Endothelial cell of umbilical vein (primary cell): ENCODE results near the gene PCDH9. TPM values are rescaled to one million over a fixed set of nuclear protein-coding genes. Genes with fewer than 3 reads are reported as not detected.

Experiments
- BruUV-seq: library from RNA; stranded (reverse); fragments of 400-500 nt; replicated peaks from 2 replicates; lab custom pipeline; 2021; lab: Mats Ljungman, UMichigan
- CTCF ChIA-PET: fragments of 300-600, 350-600 bp; sonication (Branson Sonifier 250); formaldehyde crosslinking; loops from one replicate; lab custom pipeline; 2021; ENCODE audit warnings: antibody characterized with exemption, inconsistent platforms; lab: Charles Lee
- POLR2A ChIA-PET: fragments of 300-600, 350-600 bp; sonication (Branson Sonifier 250); formaldehyde crosslinking; loops from one replicate; lab custom pipeline; 2021; ENCODE audit warnings: antibody characterized with exemption, inconsistent platforms; lab: Charles Lee
- DNase-seq: peaks from one replicate; pipeline ENCODE4 v3.0.0-alpha.2; 2011; ENCODE audit warnings: low read depth, low spot score
- FAIRE-seq: peaks from 2 replicates; lab custom pipeline; 2011; peaks lifted over from hg19 to GRCh38; lab: Jason Lieb, UNC
- H2AFZ ChIP-seq: 2 replicates; pipeline ENCODE4 v1.6.0; 2012; ENCODE audit warnings: low read depth, low read length, control low read depth, inconsistent platforms
- H3K27ac ChIP-seq: 2 replicates; pipeline ENCODE4 v1.5.1; 2011; ENCODE audit warnings: low read depth, mild to moderate bottlenecking, control low read depth, low read length, moderate library complexity; ENCODE audit not compliant: insufficient read depth
- H3K27me3 ChIP-seq, 2 experiments: 2 replicates each; pipeline versions ENCODE4 v1.6.0 to v1.6.1; 2011; ENCODE audit warnings: low read length in 2 of 2, mixed read lengths in 1 of 2; ENCODE audit not compliant: control insufficient read depth in 2 of 2, insufficient read depth in 2 of 2
- H3K36me3 ChIP-seq, 2 experiments: 2 replicates in 1 of 2; 3 replicates in 1 of 2; pipeline ENCODE4 v1.5.1; 2011; ENCODE audit warnings: low read length in 2 of 2, mild to moderate bottlenecking in 1 of 2, moderate library complexity in 1 of 2; ENCODE audit not compliant: control insufficient read depth in 2 of 2, insufficient read depth in 2 of 2; ENCODE audit errors: extremely low read depth in 1 of 2
- H3K4me1 ChIP-seq: 3 replicates; pipeline ENCODE4 v1.5.1; 2011; ENCODE audit warnings: mild to moderate bottlenecking, low read length; ENCODE audit not compliant: control insufficient read depth, insufficient read depth; ENCODE audit errors: extremely low read depth
- H3K4me2 ChIP-seq: 2 replicates; pipeline ENCODE4 v1.6.1; 2011; ENCODE audit warnings: low read length, control low read depth, mixed read lengths; ENCODE audit not compliant: insufficient read depth
- H3K4me3 ChIP-seq, 3 experiments: fragments of 200-600 bp in 1 of 3; sonication (generic), shearing (Covaris generic) in 1 of 3; replicated peaks in 1 of 3; 2 replicates each; pipeline ENCODE4 v1.5.1; 2011 to 2016; ENCODE audit warnings: control low read depth in 3 of 3, low read length in 3 of 3, mild to moderate bottlenecking in 2 of 3, inconsistent platforms in 1 of 3, low read depth in 1 of 3, moderate library complexity in 1 of 3; ENCODE audit not compliant: insufficient read depth in 1 of 3
- H3K79me2 ChIP-seq: 2 replicates; pipeline ENCODE4 v1.6.0; 2012; ENCODE audit warnings: low read length, inconsistent platforms; ENCODE audit not compliant: control insufficient read depth, insufficient read depth
- H3K9ac ChIP-seq: replicated peaks from 2 replicates; pipeline ENCODE3; 2011; ENCODE audit warnings: low read length, control low read depth; ENCODE audit not compliant: insufficient read depth; ENCODE audit errors: extremely low read depth
- H3K9me1 ChIP-seq: replicated peaks from 3 replicates; pipeline ENCODE4 v1.6.0; 2011; ENCODE audit warnings: mild to moderate bottlenecking, low read length; ENCODE audit not compliant: control insufficient read depth, insufficient read depth; ENCODE audit errors: extremely low read depth
- H3K9me3 ChIP-seq: replicated peaks from 2 replicates; pipeline ENCODE4 v1.5.1; 2012; ENCODE audit warnings: low read length, inconsistent platforms; ENCODE audit not compliant: control insufficient read depth, insufficient read depth
- H4K20me1 ChIP-seq: replicated peaks from 2 replicates; pipeline ENCODE3; 2011; ENCODE audit warnings: mild to moderate bottlenecking, low read length; ENCODE audit not compliant: control insufficient read depth, insufficient read depth; ENCODE audit errors: extremely low read depth
- CTCF ChIP-seq, 2 donors: IDR thresholded peaks; 1 replicate in 1 of 2; 2 replicates in 1 of 2; pipeline ENCODE4 v1.5.1; 2011; ENCODE audit warnings: low read length in 2 of 2, mild to moderate bottlenecking in 2 of 2, moderate library complexity in 2 of 2, control low read depth in 1 of 2, inconsistent platforms in 1 of 2, low read depth in 1 of 2; ENCODE audit not compliant: insufficient read depth in 1 of 2; ENCODE audit errors: extremely low read depth in 1 of 2
- EZH2 ChIP-seq: IDR thresholded peaks from 2 replicates; pipeline ENCODE4 v1.6.1; 2012; ENCODE audit warnings: borderline replicate concordance, low read depth, mild to moderate bottlenecking, moderate library complexity, low read length, inconsistent platforms; ENCODE audit not compliant: severe bottlenecking
- FOS ChIP-seq: IDR thresholded peaks from 2 replicates; pipeline ENCODE4 v1.6.1; 2011; ENCODE audit warnings: mild to moderate bottlenecking, low read length, moderate library complexity, borderline replicate concordance; ENCODE audit not compliant: insufficient read depth
- GATA2 ChIP-seq: IDR thresholded peaks from 2 replicates; pipeline ENCODE4 v1.7.0; 2011; ENCODE audit warnings: low read depth, mild to moderate bottlenecking, moderate library complexity, mixed read lengths, low read length; ENCODE audit not compliant: insufficient read length, insufficient read depth
- JUN ChIP-seq: IDR thresholded peaks from 2 replicates; pipeline ENCODE4 v1.6.1; 2011; ENCODE audit warnings: borderline replicate concordance, low read depth; ENCODE audit not compliant: insufficient read length, insufficient read depth
- MYC ChIP-seq: IDR thresholded peaks from one replicate; pipeline ENCODE4 v1.6.1; 2011; ENCODE audit warnings: mild to moderate bottlenecking, low read depth, low read length
- POLR2A ChIP-seq: IDR thresholded peaks from 2 replicates; pipeline ENCODE4 v1.6.1; 2012; ENCODE audit warnings: low read depth, mild to moderate bottlenecking, control low read depth, low read length
- POLR2AphosphoS5 ChIP-seq: IDR thresholded peaks from 2 replicates; pipeline ENCODE4 v1.6.1; 2012; ENCODE audit warnings: low read depth, mild to moderate bottlenecking, control low read depth, low read length, moderate library complexity; ENCODE audit not compliant: insufficient read depth
- dilution Hi-C: fragments of 300-500 bp; cut with MboI; formaldehyde crosslinking; loops from one replicate; pipeline ENCODE4 v1.15.0; 2019; ENCODE audit warnings: low sequenced_read_pairs; ENCODE audit not compliant: extremely low pct_ligation_motif_present
- intact Hi-C: fragments of 100-400 bp; cut with micrococcal nuclease; formaldehyde crosslinking; loops from one replicate; pipeline ENCODE4 v1.10.0; 2022
- polyA plus RNA-seq, 4 experiments: library from polyadenylated mRNA; depleted of rRNA in 3 of 4; stranded (reverse) in 3 of 4; unstranded in 1 of 4; fragments of >200 nt; gene quantifications; 2 replicates each; pipeline versions ENCODE4 v1.2.1 to v1.2.3, GENCODE V29; 2011 to 2012; ENCODE audit warnings: missing spikeins in 1 of 4
- total RNA-seq: library from RNA; stranded (reverse); gene quantifications from 2 replicates; pipeline ENCODE4 v1.2.3, GENCODE V29; 2021
- TF ChIP-seq, protein P1 (sequence below): IDR thresholded peaks from 2 replicates; pipeline ENCODE4 v1.6.1; 2011; ENCODE audit not compliant: insufficient read depth, insufficient read length

Gene PCDH9
- total and polyA plus RNA-seq, 2 donors (not counting 3 experiments of a cell fraction or from before 2014, with no cell fraction given) = 1.1 to 5.2 TPM

- no peaks in the 10 kb centered on the region for H3K36me3 ChIP-seq
- TF ChIP-seq FOS (no peak), MYC (no peak), EZH2 (no peak)
- TF ChIP-seq, protein P1, sequence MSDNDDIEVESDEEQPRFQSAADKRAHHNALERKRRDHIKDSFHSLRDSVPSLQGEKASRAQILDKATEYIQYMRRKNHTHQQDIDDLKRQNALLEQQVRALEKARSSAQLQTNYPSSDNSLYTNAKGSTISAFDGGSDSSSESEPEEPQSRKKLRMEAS = no peak
- no peaks in the 10 kb centered on the region for H3K4me1 ChIP-seq
- ChIA-PET POLR2A (no interaction called here), CTCF (no interaction called here)
- no peaks in the 10 kb centered on the region for H3K9me1 ChIP-seq
- H3K4me3 ChIP-seq = no peak overlapping the region
- H4K20me1 ChIP-seq = no peaks in the 10 kb centered on the region
- H3K9me3 ChIP-seq = no peaks in the 10 kb centered on the region
- dilution Hi-C loops (no loop called here), intact Hi-C loops (no loop called here)
- no peak for DNase-seq
- H2AFZ ChIP-seq = no peak overlapping the region
- no peak overlapping the region for H3K27ac ChIP-seq
- H3K9ac ChIP-seq = no peak overlapping the region
- H3K4me2 ChIP-seq = no peak overlapping the region
- no TSS peak for BruUV-seq
- H3K79me2 ChIP-seq = no peaks in the 10 kb centered on the region
- no peaks in the 10 kb centered on the region for H3K27me3 ChIP-seq
- FAIRE-seq = no peak
Observed at GRCh38 chr13:66530158-66530557, 700.0 kb downstream of the PCDH9 start.

- no peak overlapping the region for H3K27ac ChIP-seq
- H2AFZ ChIP-seq = no peak overlapping the region
- no peak overlapping the region for H3K9ac ChIP-seq
- FAIRE-seq (no peak), DNase-seq (no peak)
- H4K20me1 ChIP-seq = no peaks in the 10 kb centered on the region
- TF ChIP-seq POLR2AphosphoS5 (no peak), POLR2A (no peak), FOS (no peak), CTCF (IDR thresholded peaks at IDR 0.05; ENCODE audit: extremely low read depth in 1 of 2, insufficient read depth in 1 of 2, low read depth in 1 of 2, low read length in 2 of 2) (no peak), EZH2 (no peak), MYC (no peak), JUN (no peak), GATA2 (no peak)
- TF ChIP-seq, protein P1 = no peak
- no peaks in the 10 kb centered on the region for H3K4me1 ChIP-seq
- dilution Hi-C loops = no loop called here
- no peaks in the 10 kb centered on the region for H3K9me3 ChIP-seq
- intact Hi-C loops = no loop called here
- H3K9me1 ChIP-seq = no peaks in the 10 kb centered on the region
- H3K4me2 ChIP-seq = no peak overlapping the region
- no TSS peak for BruUV-seq
- ChIA-PET POLR2A (no interaction called here), CTCF (no interaction called here)
- H3K36me3 ChIP-seq = no peaks in the 10 kb centered on the region
- no peak overlapping the region for H3K4me3 ChIP-seq
- H3K27me3 ChIP-seq = no peaks in the 10 kb centered on the region
- no peaks in the 10 kb centered on the region for H3K79me2 ChIP-seq
Observed at GRCh38 chr13:66528944-66529576, 701.1 kb downstream of the PCDH9 start.
